Parathyroid adenoma (tissue), 2 donors: ENCODE results near the gene NNAT.
"Not testable (repeated sequence)": the region's sequence is repeated elsewhere in the genome, so short reads cannot be mapped to it uniquely, and the experiment has no call there.

Source experiments
- H2AFZ ChIP-seq: fragments of 300-600 bp; sonication (generic); one replicate; pipeline ENCODE4 v1.7.0; 2017; ENCODE audit warnings: antibody characterized with exemption, mild to moderate bottlenecking
- H3K27ac ChIP-seq: fragments of 300-600 bp; sonication (generic); one replicate; pipeline ENCODE4 v1.7.0; 2017
- H3K27me3 ChIP-seq: fragments of 300-600 bp; sonication (generic); one replicate; pipeline ENCODE4 v1.7.0; 2017; ENCODE audit warnings: low read length; ENCODE audit not compliant: control insufficient read depth, insufficient read depth
- H3K36me3 ChIP-seq: fragments of 300-600 bp; sonication (generic); one replicate; pipeline ENCODE4 v1.7.0; 2017; ENCODE audit warnings: low read length; ENCODE audit not compliant: control insufficient read depth, insufficient read depth
- H3K4me1 ChIP-seq: fragments of 300-600 bp; sonication (generic); one replicate; pipeline ENCODE4 v1.7.0; 2017; ENCODE audit warnings: control low read depth
- H3K4me2 ChIP-seq: fragments of 300-600 bp; sonication (generic); one replicate; pipeline ENCODE4 v1.7.0; 2017; ENCODE audit warnings: low read length
- H3K4me3 ChIP-seq: fragments of 300-600 bp; sonication (generic); one replicate; pipeline ENCODE4 v1.7.0; 2017; ENCODE audit warnings: low read depth, low read length
- H3K79me2 ChIP-seq: fragments of 300-600 bp; sonication (generic); one replicate; pipeline ENCODE4 v1.7.0; 2017; ENCODE audit warnings: control low read depth
- H3K9ac ChIP-seq: fragments of 300-600 bp; sonication (generic); one replicate; pipeline ENCODE4 v1.7.0; 2017; ENCODE audit warnings: mild to moderate bottlenecking
- H3K9me3 ChIP-seq: fragments of 300-600 bp; sonication (generic); one replicate; pipeline ENCODE4 v1.7.0; 2017; ENCODE audit warnings: low read length; ENCODE audit not compliant: control insufficient read depth
- TF ChIP-seq, protein P1 (sequence below): fragments of 300-600 bp; sonication (generic); IDR thresholded peaks from one replicate; pipeline ENCODE4 v1.7.0; 2017; ENCODE audit warnings: antibody characterized with exemption, mild to moderate bottlenecking
- donor health status: primary hyperparathyroidism.

The NNAT gene

DNA sequence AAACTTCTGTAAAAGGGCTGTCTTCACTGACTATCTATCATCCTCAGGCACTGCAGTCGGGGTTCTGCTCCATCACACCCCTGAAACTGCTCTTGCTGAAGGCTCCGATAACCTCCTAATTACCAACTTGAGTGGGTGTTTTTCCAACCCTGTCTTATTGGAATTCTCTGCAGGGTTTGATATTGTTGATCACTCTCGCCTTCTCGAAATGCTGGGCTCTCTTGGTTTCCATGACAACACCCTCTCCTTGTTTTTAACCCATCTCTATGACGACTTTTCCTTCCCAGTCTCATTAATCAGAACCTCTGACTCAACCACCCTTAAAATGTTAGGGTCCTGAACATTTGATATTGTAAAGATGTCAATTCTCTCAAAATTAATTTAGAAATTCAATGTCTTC, 39.4 kb upstream of the NNAT start:
- Histone ChIP-seq H3K4me2 (no peak overlapping the region), H3K4me1 (no peaks in the 10 kb centered on the region), H3K27me3 (no peaks in the 10 kb centered on the region), H3K27ac (no peak overlapping the region), H3K79me2 (no peaks in the 10 kb centered on the region), H3K36me3 (no peaks in the 10 kb centered on the region), H3K4me3 (no peak overlapping the region), H3K9ac (no peak overlapping the region), H3K9me3 (no peaks in the 10 kb centered on the region), H2AFZ (no peak overlapping the region)
- TF ChIP-seq, protein P1, sequence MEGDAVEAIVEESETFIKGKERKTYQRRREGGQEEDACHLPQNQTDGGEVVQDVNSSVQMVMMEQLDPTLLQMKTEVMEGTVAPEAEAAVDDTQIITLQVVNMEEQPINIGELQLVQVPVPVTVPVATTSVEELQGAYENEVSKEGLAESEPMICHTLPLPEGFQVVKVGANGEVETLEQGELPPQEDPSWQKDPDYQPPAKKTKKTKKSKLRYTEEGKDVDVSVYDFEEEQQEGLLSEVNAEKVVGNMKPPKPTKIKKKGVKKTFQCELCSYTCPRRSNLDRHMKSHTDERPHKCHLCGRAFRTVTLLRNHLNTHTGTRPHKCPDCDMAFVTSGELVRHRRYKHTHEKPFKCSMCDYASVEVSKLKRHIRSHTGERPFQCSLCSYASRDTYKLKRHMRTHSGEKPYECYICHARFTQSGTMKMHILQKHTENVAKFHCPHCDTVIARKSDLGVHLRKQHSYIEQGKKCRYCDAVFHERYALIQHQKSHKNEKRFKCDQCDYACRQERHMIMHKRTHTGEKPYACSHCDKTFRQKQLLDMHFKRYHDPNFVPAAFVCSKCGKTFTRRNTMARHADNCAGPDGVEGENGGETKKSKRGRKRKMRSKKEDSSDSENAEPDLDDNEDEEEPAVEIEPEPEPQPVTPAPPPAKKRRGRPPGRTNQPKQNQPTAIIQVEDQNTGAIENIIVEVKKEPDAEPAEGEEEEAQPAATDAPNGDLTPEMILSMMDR: no peak

DNA sequence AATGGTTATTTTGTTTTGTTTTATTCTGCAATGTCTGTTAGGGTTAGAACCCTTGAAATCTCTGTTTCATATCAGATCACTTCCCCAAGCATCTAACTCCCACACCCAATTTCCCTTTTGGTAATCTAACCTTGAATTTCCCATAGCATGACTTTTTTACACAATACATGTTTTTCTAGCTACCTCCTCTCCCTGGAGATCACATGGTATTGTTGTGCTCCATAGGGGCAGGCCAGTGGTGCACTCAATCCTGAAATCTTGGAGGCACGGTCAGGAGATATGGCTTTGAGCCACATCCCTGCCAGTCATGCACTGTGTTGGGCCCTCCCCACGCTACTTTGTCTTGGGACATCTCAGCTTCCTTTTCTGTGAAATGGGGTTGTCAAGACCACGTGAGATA, 36.7 kb upstream of the NNAT start:
- Histone ChIP-seq H3K27ac (no peak overlapping the region), H3K9ac (no peak overlapping the region), H3K9me3 (no peaks in the 10 kb centered on the region), H3K4me2 (no peak overlapping the region), H2AFZ (no peak overlapping the region), H3K79me2 (no peaks in the 10 kb centered on the region), H3K27me3 (no peaks in the 10 kb centered on the region), H3K4me3 (no peak overlapping the region), H3K36me3 (no peaks in the 10 kb centered on the region), H3K4me1 (no peaks in the 10 kb centered on the region)
- TF ChIP-seq, protein P1: no peak

DNA sequence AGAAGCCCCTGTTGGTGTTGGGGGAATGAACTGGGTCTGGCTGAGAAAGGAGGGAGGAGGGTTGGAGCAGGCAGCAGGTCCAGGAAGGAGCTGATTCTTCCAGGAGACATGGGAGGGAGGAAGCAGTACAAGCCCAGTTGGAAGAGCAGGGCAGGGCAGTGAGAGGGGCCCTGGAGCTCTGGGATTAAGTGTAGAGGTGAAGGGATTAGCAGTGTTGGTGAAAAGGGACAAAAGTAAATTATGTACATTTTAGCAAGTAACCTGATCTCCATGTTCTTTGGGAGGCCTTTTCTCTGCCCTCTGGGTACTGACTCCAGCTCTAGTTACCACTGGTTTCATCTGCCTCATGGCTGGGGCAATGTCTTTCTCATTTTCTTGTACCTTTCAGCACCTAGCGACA, 34.8 kb upstream of the NNAT start:
- not testable (repeated sequence) for H3K36me3 ChIP-seq, H2AFZ ChIP-seq, H3K27ac ChIP-seq, H3K4me2 ChIP-seq, H3K9me3 ChIP-seq, H3K27me3 ChIP-seq, H3K4me3 ChIP-seq, H3K79me2 ChIP-seq, H3K9ac ChIP-seq, H3K4me1 ChIP-seq

DNA sequence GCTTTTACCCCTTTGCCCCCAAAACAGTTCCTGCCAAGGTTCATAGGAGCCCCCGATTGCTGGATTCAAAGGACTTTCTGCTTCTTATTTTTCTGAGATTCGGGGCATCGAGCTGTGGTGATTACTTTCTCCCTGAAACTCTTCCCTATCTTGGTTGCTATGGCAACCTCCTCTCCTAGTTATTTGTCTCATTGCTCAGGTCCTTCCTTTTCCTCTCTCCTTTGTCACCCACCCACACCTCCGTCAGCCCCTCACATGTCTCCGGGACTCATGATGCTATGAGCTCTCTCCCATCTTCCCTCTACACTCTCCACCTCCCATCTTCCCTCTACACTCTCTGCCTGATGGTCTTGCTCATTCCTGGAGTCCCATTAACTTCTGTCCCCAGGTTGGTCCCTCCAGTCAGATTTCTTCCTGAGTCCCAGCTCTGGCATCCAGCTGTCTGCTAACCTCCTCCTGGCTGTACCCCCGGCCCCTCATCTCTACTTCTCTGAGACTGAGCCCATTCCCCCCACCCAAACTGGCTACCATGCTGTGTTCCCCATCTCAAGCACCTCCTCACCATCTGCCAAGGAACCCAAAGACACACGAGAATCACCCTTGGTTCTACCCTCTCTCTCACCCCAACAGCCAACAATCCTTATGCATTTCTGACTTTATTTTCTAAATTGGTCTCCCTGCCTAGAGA, 30.2 kb upstream of the NNAT start:
- Histone ChIP-seq H3K27me3 (no peaks in the 10 kb centered on the region), H3K4me1 (no peaks in the 10 kb centered on the region)
- TF ChIP-seq, protein P1: no peak

DNA sequence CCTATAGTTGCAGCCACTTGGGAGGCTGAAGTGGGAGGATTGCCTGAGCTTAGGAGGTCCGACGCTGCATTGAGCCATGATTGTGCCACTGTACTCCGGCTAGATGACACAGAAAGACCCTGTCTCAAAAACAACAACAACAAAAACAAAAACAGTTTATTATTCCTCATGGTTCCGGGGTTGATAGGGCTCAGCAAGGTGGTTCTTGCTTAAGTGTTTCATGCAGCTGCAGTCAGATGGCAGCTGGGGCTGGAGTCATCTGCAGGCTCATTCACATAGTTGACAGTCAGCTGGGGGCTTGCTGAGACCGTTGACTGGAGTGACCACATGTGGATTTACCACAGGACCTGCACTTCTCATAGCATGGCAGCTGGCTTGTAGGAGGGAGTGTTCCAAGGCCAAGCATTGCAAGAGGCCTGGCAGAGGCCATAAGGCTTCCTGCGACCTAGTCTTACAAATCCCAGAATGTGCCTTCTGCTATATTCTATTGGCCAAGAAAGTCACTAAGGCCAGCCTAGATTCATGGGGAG, 28.9 kb upstream of the NNAT start:
- H3K4me1 ChIP-seq: no peaks in the 10 kb centered on the region
- no peak overlapping the region for H3K4me2 ChIP-seq
- H3K27ac ChIP-seq: no peak overlapping the region
- no peaks in the 10 kb centered on the region for H3K9me3 ChIP-seq
- H3K27me3 ChIP-seq: no peaks in the 10 kb centered on the region
- H3K4me3 ChIP-seq: no peak overlapping the region
- TF ChIP-seq, protein P1: no peak
- H3K9ac ChIP-seq: no peak overlapping the region
- no peaks in the 10 kb centered on the region for H3K79me2 ChIP-seq
- H3K36me3 ChIP-seq: no peaks in the 10 kb centered on the region
- no peak overlapping the region for H2AFZ ChIP-seq

More for the DNA sequence above, 30.2 kb upstream of the NNAT start:
- H3K79me2 ChIP-seq: no peaks in the 10 kb centered on the region
- H3K4me2 ChIP-seq: no peak overlapping the region
- no peaks in the 10 kb centered on the region for H3K9me3 ChIP-seq
- no peak overlapping the region for H3K27ac ChIP-seq
- no peak overlapping the region for H2AFZ ChIP-seq
- H3K9ac ChIP-seq: no peak overlapping the region
- H3K36me3 ChIP-seq: no peaks in the 10 kb centered on the region
- no peak overlapping the region for H3K4me3 ChIP-seq
